ENCODE measurements around the gene DCP1A. TPM values are rescaled to one million over a fixed set of nuclear protein-coding genes. Genes with fewer than 3 reads are reported as not detected.
"Not testable (repeated sequence)": the region's sequence is repeated elsewhere in the genome, so short reads cannot be mapped to it uniquely, and the experiment has no call there.

Gene DCP1A
- total RNA-seq, 4 donors from 2014 or later = 20.9 to 30.6 (median 23.3) TPM

DNA sequence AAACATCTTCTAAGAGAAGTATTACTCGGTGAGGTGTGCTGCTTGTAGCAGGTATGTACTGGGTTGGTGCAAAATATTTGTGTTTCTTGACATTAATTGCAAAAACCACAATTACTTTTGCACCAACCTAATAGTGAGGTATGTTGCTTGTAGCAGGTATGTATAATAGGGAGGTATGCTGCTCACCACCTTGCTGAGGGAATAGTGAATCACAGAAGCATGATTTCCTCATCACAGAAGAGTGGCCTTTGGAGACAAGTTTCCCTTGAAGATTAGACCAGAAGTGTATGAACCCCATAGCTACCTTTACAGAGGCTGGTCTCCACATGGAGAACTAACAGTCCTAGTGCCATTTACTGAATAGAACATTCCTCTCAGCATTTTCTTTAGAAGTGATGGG is 15.5 kb downstream of the DCP1A start:
- intact Hi-C loops (cut with DNase I) = no loop called here
- no peak overlapping the region for H3K4me3 ChIP-seq (replicated peaks in 1 of 3)

DNA sequence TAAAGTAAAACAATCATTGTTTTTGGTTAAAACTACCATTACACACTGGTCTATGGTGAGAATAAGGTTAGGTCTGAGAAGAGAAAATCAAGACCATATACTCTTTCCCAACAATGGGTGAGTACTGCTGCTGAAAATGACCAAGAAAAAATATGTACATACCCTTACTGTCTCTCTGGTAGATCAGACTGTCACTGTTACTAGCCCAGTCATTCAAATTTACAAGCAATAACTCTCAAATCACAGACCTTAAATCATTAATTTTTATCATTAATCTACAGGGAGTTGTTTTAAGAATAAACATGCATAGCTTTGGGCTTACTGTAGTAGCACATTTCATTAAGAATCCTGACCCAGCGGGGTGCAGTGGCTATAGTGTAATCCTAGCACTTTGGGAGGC is 17.4 kb downstream of the DCP1A start:
- Histone ChIP-seq H3K9me3 (no peaks in the 10 kb centered on the region), H3K4me1 (peaks cover 0 to 11% of the 10 kb centered on the region in 2 donors), H3K27me3 (no peaks in the 10 kb centered on the region), H3K36me3 (peaks cover 4% of the 10 kb centered on the region in 2 donors), H3K4me3 (replicated peaks in 1 of 3) (no peak overlapping the region), H3K27ac (no peak overlapping the region)
- TF ChIP-seq, protein P1, sequence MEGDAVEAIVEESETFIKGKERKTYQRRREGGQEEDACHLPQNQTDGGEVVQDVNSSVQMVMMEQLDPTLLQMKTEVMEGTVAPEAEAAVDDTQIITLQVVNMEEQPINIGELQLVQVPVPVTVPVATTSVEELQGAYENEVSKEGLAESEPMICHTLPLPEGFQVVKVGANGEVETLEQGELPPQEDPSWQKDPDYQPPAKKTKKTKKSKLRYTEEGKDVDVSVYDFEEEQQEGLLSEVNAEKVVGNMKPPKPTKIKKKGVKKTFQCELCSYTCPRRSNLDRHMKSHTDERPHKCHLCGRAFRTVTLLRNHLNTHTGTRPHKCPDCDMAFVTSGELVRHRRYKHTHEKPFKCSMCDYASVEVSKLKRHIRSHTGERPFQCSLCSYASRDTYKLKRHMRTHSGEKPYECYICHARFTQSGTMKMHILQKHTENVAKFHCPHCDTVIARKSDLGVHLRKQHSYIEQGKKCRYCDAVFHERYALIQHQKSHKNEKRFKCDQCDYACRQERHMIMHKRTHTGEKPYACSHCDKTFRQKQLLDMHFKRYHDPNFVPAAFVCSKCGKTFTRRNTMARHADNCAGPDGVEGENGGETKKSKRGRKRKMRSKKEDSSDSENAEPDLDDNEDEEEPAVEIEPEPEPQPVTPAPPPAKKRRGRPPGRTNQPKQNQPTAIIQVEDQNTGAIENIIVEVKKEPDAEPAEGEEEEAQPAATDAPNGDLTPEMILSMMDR (IDR thresholded peaks at IDR 0.05) = no peak
- TF ChIP-seq POLR2A (IDR thresholded peaks at IDR 0.05) = no peak
- WGBS, 2 donors = 100% methylated on average over 1 of the region's 1 CpG
- intact Hi-C loops (cut with DNase I) = no loop called here
- DNase-seq = no peak

More for the DNA sequence above, 15.5 kb downstream of the DCP1A start:
- no peak for DNase-seq
- Histone ChIP-seq H3K27ac (no peak overlapping the region), H3K36me3 (peaks cover 4% of the 10 kb centered on the region in 2 donors), H3K9me3 (no peaks in the 10 kb centered on the region), H3K4me1 (peaks cover 0 to 11% of the 10 kb centered on the region in 2 donors), H3K27me3 (no peaks in the 10 kb centered on the region)
- WGBS, 2 donors = 90 to 97% methylated on average over 1 of the region's 1 CpG
- no peak for TF ChIP-seq POLR2A (IDR thresholded peaks at IDR 0.05)
- TF ChIP-seq, protein P1 (IDR thresholded peaks at IDR 0.05) = no peak

DNA sequence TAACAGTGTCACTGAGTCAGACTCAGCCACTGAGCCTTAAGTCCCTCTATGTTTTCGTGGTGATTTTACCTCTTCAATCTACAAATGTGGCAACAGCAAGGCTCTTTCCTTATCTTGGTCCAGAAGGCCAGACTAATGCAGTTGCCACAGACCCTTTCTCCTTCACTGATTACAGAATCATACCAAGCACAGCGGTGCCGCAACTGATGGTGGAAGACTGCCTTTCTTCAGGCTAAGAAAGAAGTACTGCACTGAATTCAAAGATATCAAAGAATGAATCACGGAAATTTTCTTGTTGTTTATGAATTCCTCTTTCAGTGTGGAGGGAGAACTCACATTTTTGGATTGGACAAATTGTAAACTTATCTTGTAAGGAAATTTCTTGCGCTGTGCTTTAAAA is 18.6 kb downstream of the DCP1A start:
- no peak for DNase-seq
- no peak overlapping the region for H3K4me3 ChIP-seq (replicated peaks in 1 of 3)
- peaks cover under 1 to 1% of the 10 kb centered on the region in 2 donors for H3K36me3 ChIP-seq
- WGBS, 2 donors = 88 to 95% methylated on average over 5 of the region's 5 CpGs
- no peaks in the 10 kb centered on the region for H3K27me3 ChIP-seq
- H3K9me3 ChIP-seq = no peaks in the 10 kb centered on the region
- TF ChIP-seq POLR2A (IDR thresholded peaks at IDR 0.05) = no peak
- TF ChIP-seq, protein P1 (IDR thresholded peaks at IDR 0.05) = no peak
- no peak overlapping the region for H3K27ac ChIP-seq
- intact Hi-C loops (cut with DNase I) = no loop called here
- H3K4me1 ChIP-seq = peaks cover 8 to 11% of the 10 kb centered on the region in 2 donors

DNA sequence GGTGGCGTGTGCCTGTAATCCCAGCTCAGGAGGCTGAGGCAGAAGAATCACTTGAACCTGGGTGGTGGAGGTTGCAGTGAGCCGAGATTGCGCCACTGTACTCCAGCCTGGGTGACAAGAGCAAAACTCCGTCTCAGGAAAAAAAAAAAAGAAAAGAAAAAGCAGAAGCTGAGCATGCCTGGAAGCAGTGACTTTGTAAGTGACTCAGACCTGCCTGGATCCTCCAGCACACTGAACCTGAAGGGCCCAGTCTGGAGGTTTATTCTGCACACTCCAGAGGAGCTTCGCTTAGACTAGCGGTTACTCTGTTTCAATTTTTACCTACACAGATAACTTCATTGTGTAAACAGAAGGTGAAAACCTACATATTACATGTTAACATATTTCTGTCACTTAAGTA is 19.4 kb downstream of the DCP1A start:
- H3K4me3 ChIP-seq (replicated peaks in 1 of 3); intact Hi-C loops (cut with DNase I); H3K27me3 ChIP-seq; H3K27ac ChIP-seq; H3K9me3 ChIP-seq; H3K36me3 ChIP-seq: not testable (repeated sequence)
- peaks cover 10 to 11% of the 10 kb centered on the region in 2 donors for H3K4me1 ChIP-seq
- WGBS, 2 donors = 71 to 79% methylated on average over 6 of the region's 6 CpGs
- DNase-seq = peak; percentile 20 to 22

DNA sequence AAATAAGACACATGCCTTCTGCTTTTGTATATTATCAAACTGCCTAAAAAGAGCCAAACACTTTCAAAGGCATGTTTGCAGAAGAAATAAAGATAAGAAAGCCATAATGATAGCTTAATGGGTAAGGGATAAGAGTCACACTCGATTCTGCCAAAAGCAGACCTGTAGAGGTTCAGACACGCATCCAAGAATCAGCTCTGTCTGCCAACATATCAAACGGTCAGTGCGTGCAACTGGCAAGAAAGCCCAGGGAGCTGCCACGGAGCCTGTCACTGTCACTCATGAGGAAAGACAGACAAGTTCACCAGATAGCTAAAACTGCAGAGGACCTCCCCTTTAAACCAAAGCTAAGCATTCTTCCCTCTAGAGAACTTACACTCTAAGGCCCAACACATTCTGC is 23.2 kb downstream of the DCP1A start:
- Histone ChIP-seq H3K9me3 (no peaks in the 10 kb centered on the region), H3K4me3 (replicated peaks in 1 of 3) (no peak overlapping the region), H3K27me3 (no peaks in the 10 kb centered on the region), H3K4me1 (peaks cover 10 to 13% of the 10 kb centered on the region in 2 donors), H3K27ac (no peak overlapping the region), H3K36me3 (no peaks in the 10 kb centered on the region)
- WGBS, 2 donors = 35 to 53% methylated on average over 5 of the region's 5 CpGs
- intact Hi-C loops (cut with DNase I) = no loop called here
- DNase-seq = peak in 1 of 2 donors; percentile 26
- TF ChIP-seq POLR2A (IDR thresholded peaks at IDR 0.05) = no peak

DNA sequence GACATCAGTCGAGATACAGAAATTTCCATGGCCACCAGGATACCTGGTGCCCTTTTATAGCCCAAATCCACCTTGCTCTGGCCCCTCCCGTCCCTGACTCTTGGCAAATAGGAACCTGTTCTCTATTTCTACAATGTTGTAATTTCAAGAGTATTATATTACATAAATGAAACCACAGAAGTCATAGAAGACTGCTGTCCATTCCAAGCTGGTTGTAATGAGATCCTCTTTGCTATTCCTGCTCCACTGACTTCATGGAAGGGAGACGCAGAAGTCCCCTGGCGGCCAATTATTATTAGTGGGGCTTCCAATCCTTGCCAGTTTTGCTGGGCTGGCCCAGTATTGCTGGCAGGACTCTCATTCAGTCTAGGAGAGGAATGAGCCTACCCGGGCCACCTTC is 26.6 kb downstream of the DCP1A start:
- Histone ChIP-seq H3K4me3 (replicated peaks in 1 of 3) (no peak overlapping the region), H3K27ac (no peak overlapping the region), H3K36me3 (peaks cover 0 to 5% of the 10 kb centered on the region in 2 donors), H3K27me3 (no peaks in the 10 kb centered on the region), H3K4me1 (peaks cover 4 to 10% of the 10 kb centered on the region in 2 donors), H3K9me3 (no peaks in the 10 kb centered on the region)
- intact Hi-C loops (cut with DNase I) = no loop called here
- DNase-seq = no peak
- TF ChIP-seq, protein P1 (IDR thresholded peaks at IDR 0.05) = no peak
- no peak for TF ChIP-seq POLR2A (IDR thresholded peaks at IDR 0.05)
- WGBS, 2 donors = 92 to 97% methylated on average over 5 of the region's 5 CpGs

Data from thyroid gland (tissue), 4 donors.